Adrenal gland (tissue), 5 donors: Measurements from ENCODE around the gene KMT2C.

Experiments used
- CTCF ChIP-seq, 6 experiments: fragments of 450-650 bp in 4 of 6; fragments of 200-600 bp in 2 of 6; sonication (generic) in 1 of 6; IDR thresholded peaks; 1 replicate in 5 of 6; 2 replicates in 1 of 6; pipeline versions ENCODE4 v1.5.1 to v1.8.0; 2016 to 2021; ENCODE audit warnings: antibody characterized with exemption in 6 of 6, mild to moderate bottlenecking in 2 of 6, moderate library complexity in 1 of 6
- POLR2A ChIP-seq, 2 donors: fragments of 450-650 bp; IDR thresholded peaks; one replicate each; pipeline ENCODE4 v1.6.1; 2017; ENCODE audit warnings: antibody characterized with exemption in 2 of 2, mild to moderate bottlenecking in 2 of 2, moderate library complexity in 1 of 2
- donor health status: DM: no; HTN: no; CAD: no.

GRCh38 chr7:152161171-152161570 lies 274.6 kb downstream of the KMT2C start:
- no peak for TF ChIP-seq CTCF (IDR thresholded peaks at IDR 0.05)
- TF ChIP-seq POLR2A (IDR thresholded peaks at IDR 0.05): no peak
